ENCODE measurements around the gene XDH. TPM values are rescaled to one million over a fixed set of nuclear protein-coding genes. Genes with fewer than 3 reads are reported as not detected.

The XDH gene
- total RNA-seq, 2 experiments from 2014 or later, result not detected

DNA sequence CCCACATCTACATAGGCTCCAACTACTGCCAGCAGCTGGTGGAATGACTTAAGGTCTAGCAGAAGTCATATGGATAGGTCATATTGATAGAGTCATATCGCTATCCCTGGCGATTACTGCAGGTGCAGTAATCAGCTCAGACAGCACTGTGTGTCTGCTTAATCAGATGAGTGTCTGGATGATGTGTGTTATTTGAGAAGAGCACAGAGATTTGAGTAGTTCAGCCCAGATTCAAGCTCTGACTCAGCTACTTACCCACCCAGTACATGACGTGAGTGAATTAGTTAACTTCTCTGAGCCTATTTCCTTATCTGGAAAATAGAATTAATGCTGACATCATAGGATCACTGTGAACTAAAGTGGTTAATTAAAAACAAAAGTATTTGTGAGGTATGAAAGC lies 101.6 kb downstream of the XDH start:
- Mint-ChIP-seq H3K36me3 (no peaks in the 10 kb centered on the region), H3K4me3 (no peak overlapping the region), H3K9me3 (peaks cover 5% of the 10 kb centered on the region), H3K4me1 (peaks cover 9% of the 10 kb centered on the region), H3K27ac (no peak overlapping the region), H3K27me3 (no peaks in the 10 kb centered on the region)
- DNase-seq, result no peak

DNA sequence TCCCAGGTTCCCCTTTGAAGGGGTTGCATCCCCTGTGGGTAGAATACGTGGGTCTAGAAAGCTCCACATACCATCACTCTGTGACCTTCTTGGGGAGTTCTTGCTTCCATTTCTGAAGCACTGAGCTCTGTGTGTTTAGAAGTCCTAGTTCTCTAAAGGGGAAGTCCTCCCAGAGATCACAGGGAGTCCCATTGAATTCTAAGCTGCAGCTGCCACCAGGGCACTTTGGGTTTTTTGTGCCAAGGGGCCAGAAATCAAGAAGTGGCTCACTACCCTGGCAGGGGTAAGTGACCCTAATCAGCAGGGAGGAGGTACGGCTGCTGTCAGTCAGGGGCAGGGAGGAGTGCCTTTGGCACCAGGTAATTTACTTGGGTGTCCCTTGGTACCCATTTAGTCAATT lies 109.7 kb downstream of the XDH start:
- H3K4me1 Mint-ChIP-seq, result no peaks in the 10 kb centered on the region
- no peak overlapping the region for H3K27ac Mint-ChIP-seq
- peaks cover 15% of the 10 kb centered on the region for H3K27me3 Mint-ChIP-seq
- H3K9me3 Mint-ChIP-seq, result no peaks in the 10 kb centered on the region
- no peak overlapping the region for H3K4me3 Mint-ChIP-seq
- no peak for DNase-seq
- H3K36me3 Mint-ChIP-seq, result no peaks in the 10 kb centered on the region

DNA sequence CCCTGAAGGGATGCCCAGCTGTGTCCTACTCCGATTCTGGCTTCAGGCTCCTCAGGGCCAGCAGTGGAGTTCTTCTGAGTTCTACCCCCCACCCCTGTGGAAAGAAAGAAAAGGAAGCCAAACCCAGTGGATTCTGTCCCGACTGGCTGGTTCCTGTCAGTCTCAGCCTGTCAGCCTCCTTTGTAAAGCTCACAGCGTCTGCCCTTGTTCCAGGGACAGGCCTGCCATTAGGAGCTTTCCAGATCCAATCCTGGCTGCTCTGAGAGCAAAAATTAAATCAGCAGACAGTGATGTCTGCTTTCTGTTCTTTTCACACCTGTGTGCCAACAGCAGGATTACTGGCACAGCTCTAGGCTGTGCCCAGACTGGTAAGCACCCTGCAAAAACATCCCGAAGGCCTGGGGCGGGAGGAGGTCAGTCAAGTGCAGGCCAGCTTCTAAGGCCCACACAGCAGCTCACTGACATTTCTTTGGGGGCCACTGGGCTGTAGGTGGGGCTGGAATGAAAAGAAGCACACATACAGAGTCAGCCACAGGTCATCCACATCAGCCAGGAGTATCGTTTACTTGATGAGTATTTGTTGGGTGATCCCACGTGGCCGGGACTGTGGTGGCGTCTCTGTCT lies 111.5 kb downstream of the XDH start:
- H3K36me3 Mint-ChIP-seq, result no peaks in the 10 kb centered on the region
- H3K9me3 Mint-ChIP-seq, result no peaks in the 10 kb centered on the region
- no peak overlapping the region for H3K4me3 Mint-ChIP-seq
- DNase-seq, result no peak
- H3K4me1 Mint-ChIP-seq, result no peaks in the 10 kb centered on the region
- H3K27ac Mint-ChIP-seq, result no peak overlapping the region
- H3K27me3 Mint-ChIP-seq, result peaks cover 15% of the 10 kb centered on the region

DNA sequence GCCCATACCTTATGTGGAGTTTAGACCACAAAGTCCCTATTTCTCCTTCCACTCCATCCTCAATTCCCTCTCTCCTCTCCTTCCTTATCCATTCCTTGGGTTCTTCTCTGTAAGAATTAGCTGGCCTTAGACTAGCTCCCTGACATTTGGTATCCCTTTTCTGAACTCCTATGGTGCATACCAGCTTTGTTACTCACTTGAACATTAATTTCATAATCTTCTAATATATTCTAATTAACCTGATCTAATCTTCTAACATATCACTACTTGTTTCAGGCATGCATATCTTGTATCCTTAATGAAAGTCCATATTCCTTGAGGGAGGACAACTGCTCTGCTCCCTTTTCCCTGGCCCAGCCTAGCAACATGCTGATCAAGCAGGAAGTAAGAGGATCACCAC lies 114.2 kb downstream of the XDH start:
- no peak for DNase-seq
- no peaks in the 10 kb centered on the region for H3K36me3 Mint-ChIP-seq
- H3K27ac Mint-ChIP-seq, result no peak overlapping the region
- no peak overlapping the region for H3K4me3 Mint-ChIP-seq
- no peaks in the 10 kb centered on the region for H3K4me1 Mint-ChIP-seq
- H3K9me3 Mint-ChIP-seq, result no peaks in the 10 kb centered on the region
- H3K27me3 Mint-ChIP-seq, result peaks cover 3% of the 10 kb centered on the region

DNA sequence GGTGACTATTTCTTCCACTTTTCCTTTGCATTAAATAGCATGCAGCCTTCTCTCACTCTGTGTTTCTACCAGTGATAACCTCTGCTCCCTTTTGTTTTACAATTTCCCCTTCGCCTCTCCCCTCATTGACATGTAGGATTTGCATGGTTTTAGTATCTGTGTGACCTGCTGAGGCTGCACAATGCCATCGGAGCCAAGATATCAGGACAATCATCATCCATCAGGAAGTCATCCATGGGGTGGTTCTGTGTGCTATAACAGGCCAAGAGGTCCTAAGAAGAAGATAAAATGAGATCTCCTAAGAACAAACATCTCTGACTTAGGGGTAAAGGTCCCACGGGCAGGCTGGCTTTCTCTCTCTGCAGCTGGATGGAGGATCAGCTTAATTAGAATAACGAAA lies 115.0 kb downstream of the XDH start:
- Mint-ChIP-seq H3K9me3 (no peaks in the 10 kb centered on the region), H3K36me3 (no peaks in the 10 kb centered on the region), H3K27ac (no peak overlapping the region), H3K27me3 (peaks cover 3% of the 10 kb centered on the region), H3K4me1 (no peaks in the 10 kb centered on the region), H3K4me3 (no peak overlapping the region)
- DNase-seq, result no peak

DNA sequence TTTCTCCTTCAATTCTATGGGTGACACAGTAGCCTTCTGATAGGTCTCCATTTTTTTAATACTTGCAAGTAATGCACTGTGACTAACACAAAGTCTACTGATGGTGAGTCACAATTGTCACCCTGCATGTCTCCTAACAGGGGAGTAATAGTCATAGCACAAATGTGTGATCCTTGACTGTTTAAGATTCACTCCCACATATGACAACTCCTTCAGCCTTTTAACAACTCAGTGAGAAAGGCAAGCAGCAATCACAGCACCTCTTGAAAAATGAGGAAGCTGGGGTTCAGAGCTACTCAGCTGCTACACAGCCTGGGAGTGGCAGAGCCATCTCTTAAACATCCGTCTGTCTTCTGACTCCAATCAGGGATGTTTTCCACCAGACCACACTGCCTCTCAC lies 116.8 kb downstream of the XDH start:
- DNase-seq, result no peak
- no peak overlapping the region for H3K27ac Mint-ChIP-seq

DNA sequence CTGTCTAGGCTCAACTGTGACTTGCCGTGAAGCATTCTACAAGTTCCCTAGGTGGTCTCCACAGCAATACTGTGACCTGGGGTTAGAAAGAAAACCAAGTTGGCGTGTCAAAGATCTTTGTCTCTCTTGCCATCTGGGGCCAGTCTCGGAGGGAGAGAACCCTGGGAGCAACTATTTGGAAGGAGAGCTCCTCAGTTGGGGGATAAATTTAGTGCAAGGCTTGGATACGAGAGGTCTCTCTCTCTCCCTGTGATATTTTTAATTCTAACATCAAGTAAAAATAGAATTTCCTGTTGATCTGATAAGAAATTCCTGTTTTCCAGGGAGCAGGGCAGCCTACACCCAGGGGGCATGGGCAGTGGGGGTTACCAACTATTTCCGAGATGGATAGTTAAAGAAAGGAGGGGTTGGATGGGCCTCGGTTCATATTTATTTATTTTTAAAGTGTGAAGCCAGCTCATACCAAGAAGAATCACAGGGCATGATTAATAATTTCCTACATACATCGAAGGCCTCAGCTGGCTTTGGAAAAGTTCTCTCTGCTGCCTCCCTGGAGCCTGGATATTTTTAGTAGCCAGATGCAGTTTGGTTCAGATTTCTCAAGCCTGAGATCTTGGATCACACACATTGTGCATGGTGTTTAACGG lies 117.8 kb downstream of the XDH start:
- Mint-ChIP-seq H3K36me3 (no peaks in the 10 kb centered on the region), H3K9me3 (no peaks in the 10 kb centered on the region), H3K4me1 (no peaks in the 10 kb centered on the region), H3K4me3 (no peak overlapping the region), H3K27ac (no peak overlapping the region), H3K27me3 (peaks cover 3% of the 10 kb centered on the region)
- no peak for DNase-seq

More for the DNA sequence above, 116.8 kb downstream of the XDH start:
- peaks cover 3% of the 10 kb centered on the region for H3K27me3 Mint-ChIP-seq
- no peaks in the 10 kb centered on the region for H3K36me3 Mint-ChIP-seq
- H3K4me1 Mint-ChIP-seq, result no peaks in the 10 kb centered on the region
- no peak overlapping the region for H3K4me3 Mint-ChIP-seq
- H3K9me3 Mint-ChIP-seq, result no peaks in the 10 kb centered on the region

DNA sequence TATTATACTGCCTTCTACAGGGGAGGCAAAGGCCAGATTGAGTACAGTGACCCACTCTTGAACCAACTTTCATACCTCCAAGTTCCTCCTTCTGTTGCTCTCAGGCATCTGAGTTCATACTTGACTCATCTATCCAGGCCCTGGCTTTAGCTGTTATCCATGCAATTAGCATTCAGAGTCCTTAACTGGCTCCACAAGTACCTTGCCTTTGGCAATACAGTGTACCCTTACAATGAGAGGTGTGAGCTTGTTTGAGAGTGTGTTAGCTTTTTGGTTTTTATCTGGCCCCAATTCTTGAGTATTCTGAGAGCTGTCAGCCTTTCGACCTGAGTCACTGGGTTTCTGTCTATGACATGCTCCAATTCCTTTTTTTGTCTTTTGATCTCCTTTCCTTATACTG lies 120.3 kb downstream of the XDH start:
- no peak overlapping the region for H3K4me3 Mint-ChIP-seq
- no peak for DNase-seq
- H3K9me3 Mint-ChIP-seq, result no peaks in the 10 kb centered on the region
- peaks cover 3% of the 10 kb centered on the region for H3K27me3 Mint-ChIP-seq
- no peak overlapping the region for H3K27ac Mint-ChIP-seq
- H3K36me3 Mint-ChIP-seq, result no peaks in the 10 kb centered on the region
- no peaks in the 10 kb centered on the region for H3K4me1 Mint-ChIP-seq

DNA sequence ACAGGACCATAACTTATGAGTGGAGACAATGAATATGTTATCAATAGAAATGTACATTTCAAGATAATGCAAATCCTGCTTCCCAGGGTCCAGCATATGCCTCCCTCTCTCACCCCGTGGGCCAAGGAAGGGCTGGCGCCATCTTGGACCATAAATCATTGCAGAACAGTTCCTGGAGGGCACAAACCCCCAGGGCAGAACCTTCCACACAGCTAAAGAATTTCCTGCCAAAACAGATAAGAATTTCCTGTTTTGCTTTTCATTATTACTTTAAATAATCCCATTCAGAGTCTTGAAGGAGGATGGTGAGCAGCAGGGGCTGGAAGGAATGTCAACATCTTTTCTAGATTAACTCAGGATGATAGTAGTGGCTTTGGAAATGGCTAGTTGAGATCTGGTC lies 126.9 kb downstream of the XDH start:
- no peaks in the 10 kb centered on the region for H3K27me3 Mint-ChIP-seq
- no peak overlapping the region for H3K4me3 Mint-ChIP-seq

DNA sequence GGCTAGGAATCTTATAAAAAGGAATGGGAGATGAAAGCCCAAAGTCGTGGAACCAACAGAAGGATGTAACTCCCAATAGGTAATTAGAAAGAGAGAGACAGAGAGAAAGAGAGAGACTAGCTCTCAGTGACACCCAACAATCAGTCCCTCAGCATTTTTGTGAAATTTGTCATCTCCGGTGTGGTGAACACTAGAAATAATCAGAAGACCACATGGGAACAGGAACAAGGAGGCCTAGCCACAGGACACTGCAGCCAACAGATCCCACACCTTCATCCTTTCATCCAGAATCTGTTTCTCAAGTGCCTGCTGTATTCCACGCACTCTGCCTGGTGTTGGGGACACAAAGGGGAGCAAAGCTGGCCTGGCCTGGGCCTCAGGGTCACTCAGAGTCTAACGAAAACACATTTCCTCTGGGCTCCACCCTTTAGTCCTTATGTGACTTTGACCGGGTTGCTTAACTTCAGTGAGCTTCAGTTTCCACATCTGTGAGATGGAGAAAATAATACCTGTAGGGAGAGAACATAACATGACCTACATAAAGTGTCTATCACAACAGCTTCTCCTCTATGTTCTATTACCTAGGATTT lies 127.5 kb downstream of the XDH start:
- no peak for DNase-seq
- H3K36me3 Mint-ChIP-seq, result no peaks in the 10 kb centered on the region
- H3K9me3 Mint-ChIP-seq, result no peaks in the 10 kb centered on the region
- no peaks in the 10 kb centered on the region for H3K27me3 Mint-ChIP-seq
- H3K4me3 Mint-ChIP-seq, result no peak overlapping the region
- no peaks in the 10 kb centered on the region for H3K4me1 Mint-ChIP-seq
- H3K27ac Mint-ChIP-seq, result no peak overlapping the region

More for the DNA sequence above, 126.9 kb downstream of the XDH start:
- no peaks in the 10 kb centered on the region for H3K4me1 Mint-ChIP-seq
- no peaks in the 10 kb centered on the region for H3K9me3 Mint-ChIP-seq
- no peaks in the 10 kb centered on the region for H3K36me3 Mint-ChIP-seq
- DNase-seq, result no peak
- H3K27ac Mint-ChIP-seq, result no peak overlapping the region

DNA sequence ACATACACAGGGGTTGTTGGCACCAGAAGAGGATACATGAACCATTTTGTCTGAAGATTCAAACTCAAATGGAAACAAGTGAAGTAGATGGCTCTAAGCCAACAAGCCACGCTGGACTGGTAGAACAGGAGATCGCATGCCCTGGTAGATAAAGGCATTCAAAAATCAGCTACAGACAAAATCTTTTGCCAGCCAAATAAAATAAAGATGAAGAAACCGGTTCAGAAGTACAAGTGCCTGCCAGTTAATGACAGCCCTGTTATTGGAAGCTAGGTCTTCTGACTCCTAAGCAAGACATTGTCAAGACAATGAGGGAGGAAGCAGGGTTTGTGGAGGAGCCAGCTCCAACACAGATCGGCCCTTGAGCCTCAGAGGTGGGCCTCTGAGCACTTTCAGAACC lies 128.3 kb downstream of the XDH start:
- no peaks in the 10 kb centered on the region for H3K27me3 Mint-ChIP-seq
- H3K36me3 Mint-ChIP-seq, result no peaks in the 10 kb centered on the region
- H3K27ac Mint-ChIP-seq, result no peak overlapping the region
- no peak overlapping the region for H3K4me3 Mint-ChIP-seq
- no peak for DNase-seq
- H3K4me1 Mint-ChIP-seq, result no peaks in the 10 kb centered on the region
- H3K9me3 Mint-ChIP-seq, result no peaks in the 10 kb centered on the region

Other genes with a start within 250 kb of the XDH start
- gene CAPN14, start 197.2 kb downstream of the XDH start, total RNA-seq, result under 1 TPM; 0.42 to 0.49 TPM
- gene EHD3, start 180.6 kb downstream of the XDH start, total RNA-seq, result 1 to 10 TPM; 1.1 to 1.2 TPM
- gene SRD5A2, start 166.2 kb upstream of the XDH start, total RNA-seq, result not detected

Data from activated naive CD8-positive, alpha-beta T cell treated with anti-CD3 and anti-CD28 coated beads for 36 hours (primary cell).